ENCODE results near the gene TMEM8B. TPM values are rescaled to one million over a fixed set of nuclear protein-coding genes. Genes with fewer than 3 reads are reported as not detected.

TMEM8B gene
- total RNA-seq, 2 donors from 2014 or later, result 14.6 to 24.2 TPM

- ATAC-seq (ENCODE audit: insufficient number of reproducible peaks, low FRiP score, low read depth), result no peak
- H3K36me3 ChIP-seq, result no peaks in the 10 kb centered on the region
These were observed 36.2 kb upstream of the TMEM8B start for GRCh38 chr9:35792826-35793225.

GRCh38 chr9:35793461-35793860, 35.6 kb upstream of the TMEM8B start:
- Histone ChIP-seq H3K4me1 (ENCODE audit: control insufficient read depth in 1 of 2, low read depth in 2 of 2) (peaks cover 23 to 54% of the 10 kb centered on the region in 2 donors), H3K4me3 (peak overlapping the region; percentile 77), H3K36me3 (no peaks in the 10 kb centered on the region), H3K27me3 (replicated peaks; ENCODE audit: insufficient read depth) (no peaks in the 10 kb centered on the region), H3K27ac (peak overlapping the region; percentile 25 to 71), H3K9me3 (no peaks in the 10 kb centered on the region)
- ATAC-seq (ENCODE audit: insufficient number of reproducible peaks, low FRiP score, low read depth), result no peak
- no peak for TF ChIP-seq CTCF (IDR thresholded peaks at IDR 0.05)
- no peak for DNase-seq (ENCODE audit: low spot score)

More at GRCh38 chr9:35792826-35793225, 36.2 kb upstream of the TMEM8B start:
- H3K27ac ChIP-seq, result peak overlapping the region in 1 of 2 donors; percentile 71
- H3K4me3 ChIP-seq, result peak overlapping the region; percentile 77
- no peak for TF ChIP-seq CTCF (IDR thresholded peaks at IDR 0.05)
- peaks cover 23 to 52% of the 10 kb centered on the region in 2 donors for H3K4me1 ChIP-seq (ENCODE audit: control insufficient read depth in 1 of 2, low read depth in 2 of 2)
- no peaks in the 10 kb centered on the region for H3K27me3 ChIP-seq (replicated peaks; ENCODE audit: insufficient read depth)
- no peaks in the 10 kb centered on the region for H3K9me3 ChIP-seq
- no peak for DNase-seq (ENCODE audit: low spot score)

- Histone ChIP-seq H3K27ac (no peak overlapping the region), H3K27me3 (replicated peaks; ENCODE audit: insufficient read depth) (no peaks in the 10 kb centered on the region), H3K4me1 (ENCODE audit: control insufficient read depth in 1 of 2, low read depth in 2 of 2) (peaks cover 21 to 51% of the 10 kb centered on the region in 2 donors), H3K4me3 (no peak overlapping the region), H3K9me3 (no peaks in the 10 kb centered on the region), H3K36me3 (peaks cover 2% of the 10 kb centered on the region)
- no peak for TF ChIP-seq CTCF (IDR thresholded peaks at IDR 0.05)
- DNase-seq (ENCODE audit: low spot score), result no peak
- no peak for ATAC-seq (ENCODE audit: insufficient number of reproducible peaks, low FRiP score, low read depth)
These were observed 33.3 kb upstream of the TMEM8B start for GRCh38 chr9:35795695-35796094.

- H3K4me1 ChIP-seq (ENCODE audit: control insufficient read depth in 1 of 2, low read depth in 2 of 2), result peaks cover 17 to 41% of the 10 kb centered on the region in 2 donors
- TF ChIP-seq CTCF (IDR thresholded peaks at IDR 0.05), result no peak
- no peak overlapping the region for H3K4me3 ChIP-seq
- H3K27ac ChIP-seq, result peak overlapping the region in 1 of 2 donors; percentile 5
- H3K27me3 ChIP-seq (replicated peaks; ENCODE audit: insufficient read depth), result no peaks in the 10 kb centered on the region
- ATAC-seq (ENCODE audit: insufficient number of reproducible peaks, low FRiP score, low read depth), result no peak
- peaks cover 7% of the 10 kb centered on the region for H3K36me3 ChIP-seq
- DNase-seq (ENCODE audit: low spot score), result no peak
- H3K9me3 ChIP-seq, result no peaks in the 10 kb centered on the region
These were observed 31.5 kb upstream of the TMEM8B start for GRCh38 chr9:35797311-35798109.

GRCh38 chr9:35798658-35799374, 30.2 kb upstream of the TMEM8B start:
- no peak for ATAC-seq (ENCODE audit: insufficient number of reproducible peaks, low FRiP score, low read depth)
- Histone ChIP-seq H3K27me3 (replicated peaks; ENCODE audit: insufficient read depth) (no peaks in the 10 kb centered on the region), H3K36me3 (peaks cover 7% of the 10 kb centered on the region), H3K4me1 (ENCODE audit: control insufficient read depth in 1 of 2, low read depth in 2 of 2) (peaks cover 14 to 28% of the 10 kb centered on the region in 2 donors), H3K27ac (no peak overlapping the region), H3K4me3 (no peak overlapping the region), H3K9me3 (no peaks in the 10 kb centered on the region)
- DNase-seq (ENCODE audit: low spot score), result no peak
- no peak for TF ChIP-seq CTCF (IDR thresholded peaks at IDR 0.05)

Data from thoracic aorta (tissue), 2 donors.